SU-DHL-6 (cell line): Measurements from ENCODE around the gene CHSY3.

Source experiments
- CTCF ChIP-seq: fragments of 200-600 bp; sonication (generic); IDR thresholded peaks from one replicate; pipeline ENCODE4 v1.5.1; 2017; ENCODE audit warnings: antibody characterized with exemption, mild to moderate bottlenecking, low read length, moderate library complexity; ENCODE audit not compliant: insufficient read depth, poor library complexity, severe bottlenecking
- EZH2phosphoT487 ChIP-seq: fragments of 200-600 bp; sonication (generic), shearing (Covaris generic); conservative IDR thresholded peaks from 2 replicates; pipeline ENCODE4 v1.6.1; 2018; ENCODE audit warnings: mild to moderate bottlenecking, antibody characterized with exemption, low read length, moderate library complexity, mixed read lengths

- no peak for TF ChIP-seq CTCF
- no peak for TF ChIP-seq EZH2phosphoT487
Observed at GRCh38 chr5:130050585-130050984, 146.3 kb downstream of the CHSY3 start.
